Adipocyte (in vitro differentiated cells): ENCODE data around the gene RARG.

Experiments
- DNase-seq: peaks from one replicate; pipeline ENCODE4 v3.0.0-alpha.2; 2015; ENCODE audit warnings: low read depth
- H3K27me3 ChIP-seq: replicated peaks from 2 replicates; pipeline ENCODE4 v1.7.0; 2013; ENCODE audit warnings: mild to moderate bottlenecking, low read length, moderate library complexity; ENCODE audit not compliant: control insufficient read depth, insufficient read depth
- H3K36me3 ChIP-seq: 2 replicates; pipeline ENCODE4 v1.7.0; 2013; ENCODE audit warnings: low read length, mild to moderate bottlenecking, moderate library complexity; ENCODE audit not compliant: control insufficient read depth, insufficient read depth, severe bottlenecking
- H3K4me1 ChIP-seq: 2 replicates; pipeline ENCODE4 v1.7.0; 2013; ENCODE audit warnings: mild to moderate bottlenecking, low read length, moderate library complexity; ENCODE audit not compliant: control insufficient read depth, insufficient read depth
- H3K4me3 ChIP-seq: 2 replicates; pipeline ENCODE4 v1.7.0; 2013; ENCODE audit warnings: mild to moderate bottlenecking, low read length, moderate library complexity
- H3K9ac ChIP-seq: 2 replicates; pipeline ENCODE4 v1.7.0; 2013; ENCODE audit warnings: mild to moderate bottlenecking, low read length, moderate library complexity
- H3K9me3 ChIP-seq: 2 replicates; pipeline ENCODE4 v1.7.0; 2013; ENCODE audit warnings: mild to moderate bottlenecking, low read length, moderate library complexity; ENCODE audit not compliant: control insufficient read depth

RARG gene

DNA sequence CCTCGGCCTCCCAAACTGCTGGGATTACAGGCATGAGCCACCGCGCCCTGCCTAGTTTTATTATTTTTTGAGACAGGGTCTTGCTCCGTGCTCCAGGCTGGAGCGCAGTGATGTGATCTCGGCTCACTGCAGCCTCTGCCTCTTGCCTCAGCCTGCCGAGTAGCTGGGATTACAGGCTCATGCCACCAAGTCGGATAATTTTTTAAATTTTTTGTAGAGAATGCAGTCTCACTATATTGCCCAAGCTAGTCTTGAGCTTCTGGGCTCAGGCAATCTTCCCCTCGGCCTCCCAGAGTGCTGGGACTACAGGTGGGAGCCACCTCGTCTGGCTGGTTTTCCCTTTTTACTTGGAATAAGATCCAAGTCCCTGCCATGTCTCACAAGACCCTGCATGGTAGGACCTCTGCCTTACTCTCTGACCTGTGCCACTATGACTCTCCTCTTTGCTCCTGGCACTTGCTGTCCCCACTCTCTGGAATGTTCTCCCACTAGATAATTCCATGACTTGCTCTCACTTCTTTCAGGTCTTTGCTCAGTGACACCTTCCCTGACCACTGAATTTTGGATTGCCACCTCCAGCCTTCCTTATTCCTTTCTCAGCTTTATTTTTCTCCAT is 7.7 kb upstream of the RARG start:
- Histone ChIP-seq H3K4me1 (no peaks in the 10 kb centered on the region), H3K4me3 (no peak overlapping the region), H3K27me3 (peaks cover 26% of the 10 kb centered on the region), H3K36me3 (no peaks in the 10 kb centered on the region), H3K9ac (no peak overlapping the region), H3K9me3 (no peaks in the 10 kb centered on the region)
- no peak for DNase-seq

- H3K9me3 ChIP-seq = no peaks in the 10 kb centered on the region
- no peak overlapping the region for H3K4me3 ChIP-seq
- peaks cover 3% of the 10 kb centered on the region for H3K27me3 ChIP-seq
- peaks cover 17% of the 10 kb centered on the region for H3K4me1 ChIP-seq
- no peak for DNase-seq
- no peaks in the 10 kb centered on the region for H3K36me3 ChIP-seq
- no peak overlapping the region for H3K9ac ChIP-seq
Observed at GRCh38 chr12:53236443-53237111, 4.6 kb upstream of the RARG start.

DNA sequence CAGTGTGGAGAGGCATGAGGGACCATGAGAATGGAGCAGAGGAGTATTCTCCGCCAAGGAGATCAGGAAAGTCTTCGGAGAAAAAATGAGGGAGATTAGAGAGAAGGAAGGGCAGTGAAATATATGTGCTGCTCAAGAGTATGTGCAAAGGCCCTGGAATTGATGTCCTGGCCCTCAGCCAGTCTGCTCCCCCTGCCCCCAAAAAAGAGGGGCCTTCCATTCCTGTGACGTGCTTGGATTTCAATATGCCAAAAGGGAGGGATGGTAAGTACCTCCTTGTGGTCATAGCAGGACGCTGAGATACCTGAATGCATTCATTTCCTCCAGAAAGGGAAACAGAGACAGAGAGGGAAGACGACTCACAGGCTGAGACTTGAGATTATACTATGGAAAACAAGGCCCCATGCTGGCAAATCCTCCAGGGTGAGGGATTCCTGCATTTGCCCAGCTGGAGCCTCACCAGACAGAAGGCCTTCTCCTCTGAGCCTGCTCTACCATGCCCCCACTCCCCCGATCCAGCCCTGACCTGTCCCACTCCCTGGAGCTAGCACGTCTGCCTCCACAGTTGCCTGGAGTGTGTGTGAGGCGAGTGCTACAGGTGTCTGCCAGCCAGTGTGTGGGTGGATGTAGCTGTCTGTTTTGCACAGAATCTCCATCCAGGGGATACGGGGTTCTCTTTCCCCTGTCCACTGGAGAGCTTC is 3.9 kb upstream of the RARG start:
- Histone ChIP-seq H3K4me3 (no peak overlapping the region), H3K27me3 (peaks cover 3% of the 10 kb centered on the region), H3K9me3 (no peaks in the 10 kb centered on the region), H3K9ac (no peak overlapping the region), H3K4me1 (peaks cover 22% of the 10 kb centered on the region), H3K36me3 (no peaks in the 10 kb centered on the region)
- DNase-seq = no peak

DNA sequence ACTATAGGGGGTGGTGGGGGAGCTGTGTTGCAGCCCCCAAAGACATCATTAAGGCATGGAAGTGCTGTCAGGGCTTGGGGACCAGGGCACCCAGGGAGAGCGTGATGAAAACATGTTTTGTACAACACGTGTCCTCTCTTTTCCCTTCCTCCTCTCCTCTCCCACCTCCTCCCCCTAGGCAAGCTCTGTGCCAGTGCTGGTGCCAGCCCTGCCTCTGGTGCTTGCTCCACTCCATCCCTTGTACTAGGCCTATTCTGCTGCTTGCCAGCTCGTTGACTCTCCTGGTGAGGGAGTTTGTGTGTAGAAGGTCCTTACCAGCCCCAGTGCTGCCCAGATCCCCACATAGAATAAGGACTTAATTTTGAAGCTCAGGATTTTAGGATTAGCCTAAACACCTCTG is 3.2 kb upstream of the RARG start:
- H3K36me3 ChIP-seq = no peaks in the 10 kb centered on the region
- H3K4me1 ChIP-seq = peaks cover 24% of the 10 kb centered on the region
- H3K27me3 ChIP-seq = peaks cover 3% of the 10 kb centered on the region
- no peak overlapping the region for H3K9ac ChIP-seq
- no peak for DNase-seq
- H3K4me3 ChIP-seq = no peak overlapping the region
- H3K9me3 ChIP-seq = no peaks in the 10 kb centered on the region

DNA sequence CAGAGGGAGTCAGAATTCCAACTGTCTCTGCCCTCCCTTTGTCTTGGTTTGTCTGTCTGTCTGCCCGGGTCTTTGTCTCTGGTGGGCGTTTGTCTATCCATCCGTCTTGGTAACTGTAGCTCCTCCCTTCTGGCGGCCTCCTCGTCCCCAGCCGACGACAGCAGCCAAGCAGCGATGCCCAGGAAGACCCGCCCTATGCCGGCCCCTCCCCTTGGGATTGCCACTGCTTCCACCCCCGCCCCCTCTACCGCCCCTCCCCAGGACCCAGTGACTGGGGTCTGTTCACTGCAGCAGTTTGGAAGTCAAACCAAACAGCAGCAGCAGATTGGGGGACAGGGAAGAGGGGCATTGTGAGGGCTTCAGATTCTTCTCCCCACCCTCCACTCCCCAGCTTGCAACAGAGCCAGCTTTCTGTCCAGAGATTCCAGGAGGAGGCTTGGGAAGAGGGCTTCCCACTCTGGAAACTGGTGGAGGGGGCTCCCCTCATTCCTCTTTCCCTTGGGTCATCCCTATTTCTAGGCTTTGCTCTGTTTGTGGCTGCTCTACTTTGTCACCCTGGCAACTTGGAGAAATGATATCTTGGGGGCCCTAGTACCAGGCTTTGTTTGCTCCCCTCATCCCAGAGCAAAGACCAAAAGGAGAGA is 2.4 kb upstream of the RARG start:
- no peak overlapping the region for H3K4me3 ChIP-seq
- H3K27me3 ChIP-seq = peaks cover 3% of the 10 kb centered on the region

DNA sequence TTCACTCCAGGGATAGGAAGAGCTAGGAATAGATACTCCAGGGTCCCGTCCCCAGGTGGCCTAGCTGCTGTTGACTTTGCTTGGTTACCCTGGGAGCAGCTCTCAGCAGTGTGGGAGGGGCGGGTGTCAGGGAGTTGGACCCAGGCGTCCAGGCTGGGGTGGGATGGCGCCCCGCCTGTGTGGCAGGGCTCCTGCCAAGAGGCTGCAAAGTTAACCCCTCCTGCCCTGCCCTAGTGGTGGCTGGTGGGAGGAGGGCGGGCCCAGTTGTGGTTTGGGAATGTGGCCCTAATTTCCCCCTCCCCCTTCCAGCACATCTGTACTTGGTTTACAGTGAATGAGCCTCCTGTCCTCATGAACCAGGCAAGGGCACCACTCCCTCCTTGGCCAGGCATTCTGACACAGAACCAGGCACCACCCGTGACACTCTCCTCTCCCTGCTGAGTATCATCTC is 1.7 kb upstream of the RARG start:
- H3K36me3 ChIP-seq = no peaks in the 10 kb centered on the region
- H3K9ac ChIP-seq = no peak overlapping the region
- H3K4me1 ChIP-seq = peaks cover 24% of the 10 kb centered on the region
- H3K9me3 ChIP-seq = no peaks in the 10 kb centered on the region
- H3K27me3 ChIP-seq = peaks cover 3% of the 10 kb centered on the region
- no peak overlapping the region for H3K4me3 ChIP-seq
- peak; percentile 36 for DNase-seq

More for the DNA sequence above, 2.4 kb upstream of the RARG start:
- H3K36me3 ChIP-seq = no peaks in the 10 kb centered on the region
- H3K4me1 ChIP-seq = peaks cover 24% of the 10 kb centered on the region
- H3K9me3 ChIP-seq = no peaks in the 10 kb centered on the region
- DNase-seq = peak; percentile 41
- H3K9ac ChIP-seq = no peak overlapping the region

GRCh38 chr12:53232646-53233461 is 845 bp upstream of the RARG start:
- H3K9ac ChIP-seq = peak overlapping the region; percentile 58
- H3K4me1 ChIP-seq = peaks cover 24% of the 10 kb centered on the region
- H3K27me3 ChIP-seq = peaks cover 3% of the 10 kb centered on the region
- H3K9me3 ChIP-seq = no peaks in the 10 kb centered on the region
- peak; percentile 66 for DNase-seq
- H3K4me3 ChIP-seq = peak overlapping the region; percentile 69
- no peaks in the 10 kb centered on the region for H3K36me3 ChIP-seq

- no peaks in the 10 kb centered on the region for H3K36me3 ChIP-seq
- H3K27me3 ChIP-seq = no peaks in the 10 kb centered on the region
- no peaks in the 10 kb centered on the region for H3K9me3 ChIP-seq
- H3K4me1 ChIP-seq = peaks cover 24% of the 10 kb centered on the region
- peak overlapping the region; percentile 85 for H3K9ac ChIP-seq
- DNase-seq = no peak
- H3K4me3 ChIP-seq = peak overlapping the region; percentile 80
Observed at GRCh38 chr12:53231671-53231920, 413 bp downstream of the RARG start.

- Histone ChIP-seq H3K9me3 (no peaks in the 10 kb centered on the region), H3K36me3 (no peaks in the 10 kb centered on the region), H3K9ac (no peak overlapping the region), H3K4me3 (no peak overlapping the region), H3K27me3 (no peaks in the 10 kb centered on the region), H3K4me1 (peaks cover 24% of the 10 kb centered on the region)
- DNase-seq = no peak
Observed at GRCh38 chr12:53230108-53230845, 1.7 kb downstream of the RARG start.

DNA sequence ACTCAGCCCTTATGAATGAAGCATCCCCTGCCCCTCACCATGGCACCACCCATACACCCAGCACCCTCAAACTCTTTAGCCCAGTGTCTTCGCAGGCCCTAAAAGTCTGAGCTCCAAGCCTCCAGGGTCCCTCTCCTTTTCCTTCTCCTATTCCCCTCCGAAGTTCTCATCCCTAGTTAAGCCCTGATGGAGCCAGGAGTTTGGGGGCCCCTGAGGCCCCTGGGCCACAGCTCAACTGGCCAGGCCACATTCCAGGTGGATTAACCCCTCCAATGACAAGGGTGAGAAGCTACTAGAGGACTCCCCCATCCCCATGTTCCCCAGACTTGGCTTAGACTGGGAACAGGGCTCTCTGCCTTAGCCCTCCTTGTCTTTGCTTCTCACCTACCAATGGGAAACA is 2.6 kb downstream of the RARG start:
- Histone ChIP-seq H3K36me3 (no peaks in the 10 kb centered on the region), H3K4me3 (no peak overlapping the region), H3K9me3 (no peaks in the 10 kb centered on the region), H3K9ac (no peak overlapping the region), H3K27me3 (no peaks in the 10 kb centered on the region), H3K4me1 (peaks cover 31% of the 10 kb centered on the region)
- no peak for DNase-seq
